Caco-2 (cell line): Measurements from ENCODE around the gene ATPAF1. TPM values are rescaled to one million over a fixed set of nuclear protein-coding genes. Genes with fewer than 3 reads are reported as not detected.

Experiments used
- BruUV-seq: library from RNA; stranded (reverse); fragments of 400-500 nt; replicated peaks from 2 replicates; lab custom pipeline; 2021; lab: Mats Ljungman, UMichigan
- CTCF ChIA-PET: fragments of 300-600 bp; sonication (Branson Sonifier 250); formaldehyde crosslinking; loops from one replicate; lab custom pipeline; 2022; ENCODE audit warnings: antibody characterized with exemption; lab: Charles Lee
- POLR2A ChIA-PET: fragments of 300-600 bp; sonication (Branson Sonifier 250); formaldehyde crosslinking; loops from one replicate; lab custom pipeline; 2022; ENCODE audit warnings: antibody characterized with exemption; lab: Charles Lee
- DNase-seq, 2 experiments: peaks; one replicate each; pipeline versions ENCODE4 v3.0.0 to v3.0.0-alpha.2; 2020 to 2022
- H3K27me3 ChIP-seq: replicated peaks from 2 replicates; pipeline ENCODE4 v1.6.0; 2011; ENCODE audit warnings: low read length; ENCODE audit not compliant: control insufficient read depth, insufficient read depth
- H3K36me3 ChIP-seq: 2 replicates; pipeline ENCODE4 v1.5.1; 2011; ENCODE audit warnings: low read length; ENCODE audit not compliant: control insufficient read depth, insufficient read depth
- H3K4me1 ChIP-seq: fragments of 250-450 bp; sonication (Bioruptor Pico); 2 replicates; pipeline ENCODE4 v1.5.1; 2020; ENCODE audit warnings: mild to moderate bottlenecking
- H3K4me3 ChIP-seq: 2 replicates; pipeline ENCODE4 v1.5.1; 2011; ENCODE audit warnings: low read depth, mild to moderate bottlenecking, control low read depth, low read length
- H3K9me3 ChIP-seq: fragments of 250-450 bp; sonication (Bioruptor Pico); 2 replicates; pipeline ENCODE4 v1.5.1; 2020; ENCODE audit warnings: mild to moderate bottlenecking, moderate library complexity
- H3K27ac Mint-ChIP-seq: one replicate; pipeline ENCODE4 v1.8.0; 2022; ENCODE audit warnings: mixed read lengths; ENCODE audit not compliant: unreplicated experiment
- H3K27me3 Mint-ChIP-seq: one replicate; pipeline ENCODE4 v1.8.0; 2022; ENCODE audit warnings: mixed read lengths; ENCODE audit not compliant: insufficient read depth, unreplicated experiment
- H3K36me3 Mint-ChIP-seq: one replicate; pipeline ENCODE4 v1.8.0; 2022; ENCODE audit warnings: mild to moderate bottlenecking, mixed read lengths; ENCODE audit not compliant: insufficient read depth, unreplicated experiment
- H3K4me1 Mint-ChIP-seq: one replicate; pipeline ENCODE4 v1.8.0; 2022; ENCODE audit warnings: low read depth, mixed read lengths; ENCODE audit not compliant: unreplicated experiment
- H3K4me3 Mint-ChIP-seq: one replicate; pipeline ENCODE4 v1.8.0; 2022; ENCODE audit warnings: mild to moderate bottlenecking, moderate library complexity, mixed read lengths; ENCODE audit not compliant: unreplicated experiment
- H3K9me3 Mint-ChIP-seq: one replicate; pipeline ENCODE4 v1.8.0; 2022; ENCODE audit warnings: mixed read lengths; ENCODE audit not compliant: unreplicated experiment
- intact Hi-C: fragments of 100-400 bp; cut with micrococcal nuclease; formaldehyde crosslinking; loops from one replicate; pipeline ENCODE4 v1.10.0; 2022; ENCODE audit not compliant: unreplicated experiment
- total RNA-seq: library from RNA; stranded (reverse); gene quantifications from 2 replicates; pipeline ENCODE4 v1.2.3, GENCODE V29; 2022
- TF ChIP-seq, protein P1 (sequence below), 2 experiments: fragments of 200-600 bp in 1 of 2; IDR thresholded peaks; 1 replicate in 1 of 2; 2 replicates in 1 of 2; pipeline versions ENCODE4 v1.5.1 to v1.8.0; 2011 to 2022; ENCODE audit warnings: antibody characterized with exemption in 1 of 2, control low read depth in 1 of 2, inconsistent platforms in 1 of 2, low read depth in 1 of 2, low read length in 1 of 2, mild to moderate bottlenecking in 1 of 2, moderate library complexity in 1 of 2; ENCODE audit not compliant: insufficient read depth in 1 of 2, severe bottlenecking in 1 of 2, unreplicated experiment in 1 of 2

Gene ATPAF1
- total RNA-seq, 1 experiment from 2014 or later: 31.7 TPM

- H3K9me3 Mint-ChIP-seq: no peaks in the 10 kb centered on the region
- no peaks in the 10 kb centered on the region for H3K27me3 ChIP-seq
- no peak overlapping the region for H3K4me3 Mint-ChIP-seq
- DNase-seq: no peak
- ChIA-PET CTCF (no interaction called here), POLR2A (no interaction called here)
- H3K9me3 ChIP-seq: no peaks in the 10 kb centered on the region
- no peaks in the 10 kb centered on the region for H3K27me3 Mint-ChIP-seq
- H3K36me3 ChIP-seq: peaks cover 1% of the 10 kb centered on the region; the same call in 1 of the 2 replicates
- TF ChIP-seq, protein P1, sequence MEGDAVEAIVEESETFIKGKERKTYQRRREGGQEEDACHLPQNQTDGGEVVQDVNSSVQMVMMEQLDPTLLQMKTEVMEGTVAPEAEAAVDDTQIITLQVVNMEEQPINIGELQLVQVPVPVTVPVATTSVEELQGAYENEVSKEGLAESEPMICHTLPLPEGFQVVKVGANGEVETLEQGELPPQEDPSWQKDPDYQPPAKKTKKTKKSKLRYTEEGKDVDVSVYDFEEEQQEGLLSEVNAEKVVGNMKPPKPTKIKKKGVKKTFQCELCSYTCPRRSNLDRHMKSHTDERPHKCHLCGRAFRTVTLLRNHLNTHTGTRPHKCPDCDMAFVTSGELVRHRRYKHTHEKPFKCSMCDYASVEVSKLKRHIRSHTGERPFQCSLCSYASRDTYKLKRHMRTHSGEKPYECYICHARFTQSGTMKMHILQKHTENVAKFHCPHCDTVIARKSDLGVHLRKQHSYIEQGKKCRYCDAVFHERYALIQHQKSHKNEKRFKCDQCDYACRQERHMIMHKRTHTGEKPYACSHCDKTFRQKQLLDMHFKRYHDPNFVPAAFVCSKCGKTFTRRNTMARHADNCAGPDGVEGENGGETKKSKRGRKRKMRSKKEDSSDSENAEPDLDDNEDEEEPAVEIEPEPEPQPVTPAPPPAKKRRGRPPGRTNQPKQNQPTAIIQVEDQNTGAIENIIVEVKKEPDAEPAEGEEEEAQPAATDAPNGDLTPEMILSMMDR (IDR thresholded peaks at IDR 0.05; ENCODE audit: insufficient read depth in 1 of 2, low read depth in 1 of 2, low read length in 1 of 2, severe bottlenecking in 1 of 2, unreplicated experiment in 1 of 2): no peak
- no peak overlapping the region for H3K27ac Mint-ChIP-seq
- intact Hi-C loops: no loop called here
- peaks cover 6% of the 10 kb centered on the region for H3K4me1 Mint-ChIP-seq
- no peaks in the 10 kb centered on the region for H3K4me1 ChIP-seq
- H3K4me3 ChIP-seq: no peak overlapping the region
- BruUV-seq: no TSS peak
- H3K36me3 Mint-ChIP-seq: peaks cover 50% of the 10 kb centered on the region
These were observed 40.0 kb upstream of the ATPAF1 start for GRCh38 chr1:46708121-46708520.

- Mint-ChIP-seq H3K27me3 (no peaks in the 10 kb centered on the region), H3K27ac (no peak overlapping the region), H3K4me1 (peaks cover 6% of the 10 kb centered on the region), H3K4me3 (no peak overlapping the region), H3K36me3 (peaks cover 35% of the 10 kb centered on the region), H3K9me3 (no peaks in the 10 kb centered on the region)
- TF ChIP-seq, protein P1 (IDR thresholded peaks at IDR 0.05; ENCODE audit: insufficient read depth in 1 of 2, low read depth in 1 of 2, low read length in 1 of 2, severe bottlenecking in 1 of 2, unreplicated experiment in 1 of 2): no peak
- CTCF ChIA-PET: no interaction called here
- no peak for DNase-seq
- no TSS peak for BruUV-seq
- POLR2A ChIA-PET: interaction anchor here (0.6 kb wide), 1 partner anchor 870 kb away, joined by 3 read pairs; no protein-coding TSS in a partner anchor
- no peaks in the 10 kb centered on the region for H3K4me1 ChIP-seq
- H3K4me3 ChIP-seq: no peak overlapping the region
- H3K36me3 ChIP-seq: peaks cover 1% of the 10 kb centered on the region
- no peaks in the 10 kb centered on the region for H3K9me3 ChIP-seq
- no peaks in the 10 kb centered on the region for H3K27me3 ChIP-seq
- intact Hi-C loops: no loop called here
These were observed 37.2 kb upstream of the ATPAF1 start for GRCh38 chr1:46705408-46705807.

GRCh38 chr1:46703927-46704641 lies 35.9 kb upstream of the ATPAF1 start:
- H3K36me3 Mint-ChIP-seq: peaks cover 30% of the 10 kb centered on the region
- H3K4me3 ChIP-seq: no peak overlapping the region
- ChIA-PET POLR2A (no interaction called here), CTCF (no interaction called here)
- intact Hi-C loops: no loop called here
- no TSS peak for BruUV-seq
- no peaks in the 10 kb centered on the region for H3K9me3 ChIP-seq
- peaks cover 1% of the 10 kb centered on the region for H3K36me3 ChIP-seq
- no peak for DNase-seq
- H3K4me1 Mint-ChIP-seq: peaks cover 6% of the 10 kb centered on the region
- no peaks in the 10 kb centered on the region for H3K27me3 ChIP-seq
- TF ChIP-seq, protein P1 (IDR thresholded peaks at IDR 0.05; ENCODE audit: insufficient read depth in 1 of 2, low read depth in 1 of 2, low read length in 1 of 2, severe bottlenecking in 1 of 2, unreplicated experiment in 1 of 2): no peak
- no peaks in the 10 kb centered on the region for H3K27me3 Mint-ChIP-seq
- H3K9me3 Mint-ChIP-seq: no peaks in the 10 kb centered on the region
- H3K27ac Mint-ChIP-seq: no peak overlapping the region
- no peaks in the 10 kb centered on the region for H3K4me1 ChIP-seq
- no peak overlapping the region for H3K4me3 Mint-ChIP-seq
